ENCODE data around the gene BRIP1.

DNA sequence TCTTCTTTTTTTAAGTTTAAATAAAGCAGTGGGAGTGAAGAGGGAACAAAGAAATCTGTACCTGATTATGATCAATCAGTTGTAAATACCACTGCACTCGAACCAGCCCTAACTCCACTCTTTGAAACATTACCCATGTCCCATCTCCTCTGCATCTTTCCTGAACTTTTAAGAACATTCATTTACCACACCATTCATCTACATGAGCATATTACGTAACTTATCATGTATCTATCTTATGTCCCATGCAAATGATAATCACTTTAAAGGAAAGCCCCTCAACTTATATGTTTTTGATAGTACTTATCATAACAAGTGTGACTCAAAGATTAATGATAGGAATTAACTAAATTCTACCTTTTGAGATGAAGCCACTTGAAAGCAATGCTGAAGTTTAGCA, 10.7 kb upstream of the BRIP1 start:
- TF ChIP-seq TAF1 (IDR thresholded peaks at IDR 0.05; ENCODE audit: borderline replicate concordance, low read depth, low read length) (no peak), POLR2A (IDR thresholded peaks at IDR 0.05; ENCODE audit: low read depth, low read length) (no peak)
